K562 (cell line): ENCODE measurements around the gene CORO6. TPM values are rescaled to one million over a fixed set of nuclear protein-coding genes. Genes with fewer than 3 reads are reported as not detected.

ENCODE experiments used
- ATAC-seq: fragments of 200-7000 bp; cut with Tn5 transposase; 3 replicates; pipeline ENCODE4 v1.9.1; 2020; ENCODE audit warnings: moderate library complexity
- BruUV-seq: library from RNA; stranded (reverse); fragments of 400-500 nt; replicated peaks from 2 replicates; lab custom pipeline; 2021; lab: Mats Ljungman, UMichigan
- CTCF ChIA-PET: fragments of 300-600 bp; formaldehyde crosslinking; extraction: SDS; loops from one replicate; lab custom pipeline; 2021; ENCODE audit warnings: low intra/inter-chr PET ratio; lab: Yijun Ruan, JAX
- POLR2A ChIA-PET: fragments of 300-600, 350-650 bp; sonication (Branson Sonifier 250); formaldehyde crosslinking; extraction: SDS; loops from one replicate; lab custom pipeline; 2021; ENCODE audit warnings: antibody characterized with exemption, inconsistent platforms; lab: Yijun Ruan, JAX
- DNase-seq, 4 experiments: peaks; one replicate each; pipeline versions ENCODE4 v3.0.0 to v3.0.0-alpha.2; 2011 to 2018; ENCODE audit warnings: low spot score in 3 of 4, mixed read lengths in 3 of 4; ENCODE audit errors: extremely low read depth in 1 of 4
- FAIRE-seq: peaks from 2 replicates; lab custom pipeline; 2011; peaks lifted over from hg19 to GRCh38; lab: Jason Lieb, UNC
- H2AFZ ChIP-seq: 2 replicates; pipeline ENCODE4 v1.6.0; 2011; ENCODE audit warnings: low read depth, low read length, control low read depth, inconsistent platforms
- H3K27ac ChIP-seq: fragments of 200-600 bp; 3 replicates; pipeline ENCODE4 v1.8.0; 2011; ENCODE audit warnings: low read depth, mild to moderate bottlenecking, control low read depth, inconsistent platforms, low read length, moderate library complexity, mixed read lengths; ENCODE audit errors: extremely low read depth
- H3K27me3 ChIP-seq, 2 experiments: fragments of 300-600 bp in 1 of 2; 2 replicates in 1 of 2; 3 replicates in 1 of 2; pipeline versions ENCODE4 v1.6.0 to v1.8.0; 2011; ENCODE audit warnings: inconsistent platforms in 2 of 2, low read length in 2 of 2, mild to moderate bottlenecking in 1 of 2, mixed read lengths in 1 of 2, moderate library complexity in 1 of 2; ENCODE audit not compliant: control insufficient read depth in 2 of 2, insufficient read depth in 2 of 2
- H3K36me3 ChIP-seq: fragments of 300-600 bp; 3 replicates; pipeline ENCODE4 v1.8.0; 2011; ENCODE audit warnings: mild to moderate bottlenecking, low read length, inconsistent platforms; ENCODE audit not compliant: control insufficient read depth, insufficient read depth
- H3K4me1 ChIP-seq, 2 experiments: fragments of 200-600 bp in 1 of 2; replicated peaks in 1 of 2; 2 replicates in 1 of 2; 3 replicates in 1 of 2; pipeline versions ENCODE4 v1.5.1 to v1.8.0; 2011; ENCODE audit warnings: inconsistent platforms in 2 of 2, low read length in 2 of 2, mild to moderate bottlenecking in 1 of 2, mixed read lengths in 1 of 2, moderate library complexity in 1 of 2; ENCODE audit not compliant: control insufficient read depth in 2 of 2, insufficient read depth in 2 of 2
- H3K4me2 ChIP-seq: 2 replicates; pipeline ENCODE4 v1.6.1; 2011; ENCODE audit warnings: low read length, control low read depth, inconsistent platforms, mixed read lengths; ENCODE audit not compliant: insufficient read depth
- H3K4me3 ChIP-seq: fragments of 200-600 bp; sonication (generic), shearing (Covaris generic); 2 replicates; pipeline ENCODE4 v1.5.1; 2016; ENCODE audit warnings: control low read depth, inconsistent platforms
- H3K79me2 ChIP-seq: fragments of 200-600 bp; 3 replicates; pipeline ENCODE4 v1.8.0; 2011; ENCODE audit warnings: low read length, inconsistent platforms; ENCODE audit not compliant: control insufficient read depth, insufficient read depth
- H3K9ac ChIP-seq, 2 experiments: 2 replicates each; pipeline versions ENCODE4 v1.6.0 to v1.6.1; 2011; ENCODE audit warnings: low read depth in 2 of 2, low read length in 2 of 2, control low read depth in 1 of 2, inconsistent platforms in 1 of 2, mild to moderate bottlenecking in 1 of 2, mixed read lengths in 1 of 2; ENCODE audit not compliant: insufficient read depth in 1 of 2
- H3K9me1 ChIP-seq: one replicate; pipeline ENCODE4 v1.6.0; 2011; ENCODE audit warnings: inconsistent platforms, mild to moderate bottlenecking, low read length, moderate library complexity; ENCODE audit not compliant: control insufficient read depth, insufficient read depth
- H3K9me3 ChIP-seq: replicated peaks from 2 replicates; pipeline ENCODE4 v1.5.1; 2011; ENCODE audit warnings: low read depth, low read length, inconsistent platforms; ENCODE audit not compliant: control insufficient read depth, insufficient read depth
- H4K20me1 ChIP-seq: replicated peaks from 2 replicates; pipeline ENCODE4 v1.6.1; 2011; ENCODE audit warnings: low read length, inconsistent platforms, mixed read lengths; ENCODE audit not compliant: control insufficient read depth, insufficient read depth
- ARID4B ChIP-seq: sonication (generic); formaldehyde crosslinking; IDR thresholded peaks from 2 replicates; pipeline ENCODE4 v1.8.0; 2022; ENCODE audit warnings: mild to moderate bottlenecking, missing genetic modification reagents
- BRD9 ChIP-seq: fragments of 450-650 bp; IDR thresholded peaks from 2 replicates; pipeline ENCODE4 v1.6.1; 2018; ENCODE audit warnings: low read depth; ENCODE audit not compliant: partially characterized antibody
- E2F3 ChIP-seq: fragments of 250-450 bp; sonication (Bioruptor Pico); IDR thresholded peaks from 2 replicates; pipeline ENCODE4 v1.4.0; 2020; ENCODE audit warnings: mild to moderate bottlenecking
- PTRF ChIP-seq: fragments of 450-650 bp; IDR thresholded peaks from 2 replicates; pipeline ENCODE4 v1.6.1; 2016; ENCODE audit warnings: mild to moderate bottlenecking, missing genetic modification characterization, missing compliant biosample characterization
- RREB1 ChIP-seq: fragments of 250-450 bp; sonication (Bioruptor Pico); IDR thresholded peaks from 2 replicates; pipeline ENCODE4 v1.4.0; 2020
- SPI1 ChIP-seq: IDR thresholded peaks from 2 replicates; pipeline ENCODE4 v1.6.1; 2011; ENCODE audit warnings: low read depth, low read length, control low read depth, borderline replicate concordance
- SRSF3 ChIP-seq: fragments of 200-400 bp; formaldehyde crosslinking; IDR thresholded peaks from 2 replicates; pipeline ENCODE4 v1.6.1; 2016; ENCODE audit warnings: mild to moderate bottlenecking, low read length, moderate library complexity; ENCODE audit not compliant: insufficient read depth
- TRIM28 ChIP-seq: fragments of 450-650 bp; IDR thresholded peaks from 2 replicates; pipeline ENCODE4 v1.6.1; 2017
- ZBTB33 ChIP-seq: sonication (generic); formaldehyde crosslinking; IDR thresholded peaks from 2 replicates; pipeline ENCODE4 v1.8.1; 2023; ENCODE audit warnings: mild to moderate bottlenecking, missing genetic modification reagents
- WGBS: fragments of 100-300 bp; shearing (Covaris generic); methylation state at CpG from one replicate; pipeline ENCODE4 v1.1.6; 2016; ENCODE audit warnings: low coverage, mixed read lengths; ENCODE audit not compliant: insufficient coverage; ENCODE audit errors: missing lambda C conversion rate; 5-methylcytosine and 5-hydroxymethylcytosine counted together
- in situ Hi-C: fragments of 300-500 bp; cut with MboI; formaldehyde crosslinking; loops from 4 replicates; pipeline ENCODE4 v1.15.0; 2018; ENCODE audit warnings: inconsistent platforms, mixed read lengths
- intact Hi-C: fragments of 100-400 bp; cut with micrococcal nuclease; formaldehyde crosslinking; loops from 2 replicates; pipeline ENCODE4 v1.14.2; 2022
- polyA plus RNA-seq, 8 experiments: library from polyadenylated mRNA; depleted of rRNA in 4 of 8; stranded (reverse) in 5 of 8; unstranded in 3 of 8; fragments of >200 nt; fragmentation: Nextera tagmentation in 2 of 8; fragmentation: Illumina TruSeq in 1 of 8; extraction: Ambion mirVana in 2 of 8; extraction: Trizol in 1 of 8; gene quantifications; 2 replicates each; pipeline versions ENCODE4 v1.2.1 to v1.2.3, GENCODE V29; 2011 to 2014; ENCODE audit warnings: inconsistent platforms in 1 of 8, missing spikeins in 1 of 8
- total RNA-seq, 7 experiments: library from RNA; depleted of rRNA in 6 of 7; stranded (reverse); fragments of >200 nt in 6 of 7; fragmentation: Illumina TruSeq in 2 of 7; extraction: Trizol in 2 of 7; gene quantifications; 2 replicates each; pipeline versions ENCODE4 v1.2.1 to v1.2.3, GENCODE V29; 2011 to 2021; ENCODE audit warnings: low replicate concordance in 1 of 7

The CORO6 gene
- total and polyA plus RNA-seq, 9 of the 15 experiments (the other 6 are each of a cell fraction or from before 2014, with no cell fraction given): 0.04 to 11.9 (median 2.4) TPM

- no peak for TF ChIP-seq ZBTB33 (CRISPR knock-in tag)
- TF ChIP-seq E2F3: no peak
Measured at GRCh38 chr17:29624586-29624985, 1.9 kb upstream of the CORO6 start (continued).

- POLR2A ChIA-PET: interaction anchor here (0.6 to 1.3 kb wide), 3 partner anchors 12 to 525 kb away, joined by 3 to 4 read pairs (median 3); no protein-coding TSS in a partner anchor
- in situ Hi-C loops: no loop called here
- no peak for FAIRE-seq
- BruUV-seq: TSS peak; percentile 84
- ATAC-seq: peak; percentile 10
- no peaks in the 10 kb centered on the region for H3K79me2 ChIP-seq
- H3K9me3 ChIP-seq: no peaks in the 10 kb centered on the region
- no peaks in the 10 kb centered on the region; the same call in 1 of the 2 replicates for H4K20me1 ChIP-seq
- 16% methylated on average over 4 of the region's 4 CpGs for WGBS
- no peaks in the 10 kb centered on the region for H3K36me3 ChIP-seq
- H2AFZ ChIP-seq: peak overlapping the region; percentile 99
- no peaks in the 10 kb centered on the region for H3K9me1 ChIP-seq
- H3K27ac ChIP-seq: peak overlapping the region; percentile 45; the same call in 2 of the 3 replicates
- H3K4me2 ChIP-seq: peak overlapping the region; percentile 89
- peak overlapping the region; percentile 66 to 97 for H3K9ac ChIP-seq
- H3K4me3 ChIP-seq: peak overlapping the region; percentile 63
- intact Hi-C loops: no loop called here
- no peaks in the 10 kb centered on the region for H3K27me3 ChIP-seq
- DNase-seq: no peak
- CTCF ChIA-PET: no interaction called here
- H3K4me1 ChIP-seq: peaks cover 16 to 33% of the 10 kb centered on the region in 2 experiments; a peak in 4 of 5 replicates
- TF ChIP-seq SRSF3: no peak
- no peak for TF ChIP-seq TRIM28
- TF ChIP-seq SPI1: no peak
- TF ChIP-seq PTRF (tag): no peak
- no peak for TF ChIP-seq RREB1 (CRISPR knock-in tag)
- no peak for TF ChIP-seq BRD9
- no peak for TF ChIP-seq ARID4B (CRISPR knock-in tag)
Measured at GRCh38 chr17:29623283-29623647, 553 bp upstream of the CORO6 start.
